GM12878 (cell line): Measurements from ENCODE around the gene TOP1. TPM values are rescaled to one million over a fixed set of nuclear protein-coding genes. Genes with fewer than 3 reads are reported as not detected.

Experiments
- ATAC-seq: fragments of 200-7000 bp; cut with Tn5 transposase; 3 replicates; pipeline ENCODE4 v1.9.1; 2020; ENCODE audit warnings: mild to moderate bottlenecking, moderate library complexity
- BruUV-seq: library from RNA; stranded (reverse); fragments of 400-500 nt; replicated peaks from 2 replicates; lab custom pipeline; 2021; lab: Mats Ljungman, UMichigan
- CTCF ChIA-PET: fragments of 300-600 bp; sonication (Branson Sonifier 250); formaldehyde crosslinking; extraction: SDS; loops from one replicate; lab custom pipeline; 2021; ENCODE audit warnings: inconsistent platforms; lab: Yijun Ruan, JAX
- POLR2A ChIA-PET: fragments of 350-600 bp; formaldehyde crosslinking; extraction: SDS; loops from one replicate; lab custom pipeline; 2021; ENCODE audit warnings: inconsistent platforms; lab: Charles Lee
- RAD21 ChIA-PET: fragments of 300-600 bp; sonication (Branson Sonifier 250); formaldehyde crosslinking; loops from one replicate; lab custom pipeline; 2023; ENCODE audit warnings: antibody characterized with exemption; ENCODE audit not compliant: unreplicated experiment; lab: Charles Lee
- SMC1A ChIA-PET: fragments of 300-600 bp; sonication (Branson Sonifier 250); formaldehyde crosslinking; loops from one replicate; lab custom pipeline; 2023; ENCODE audit not compliant: unreplicated experiment, uncharacterized antibody; lab: Charles Lee
- DNase-seq: peaks from one replicate; pipeline ENCODE4 v3.0.0-alpha.2; 2011; ENCODE audit warnings: low read depth, low spot score
- FAIRE-seq: peaks from 3 replicates; lab custom pipeline; 2011; peaks lifted over from hg19 to GRCh38; lab: Jason Lieb, UNC
- H2AFZ ChIP-seq: 2 replicates; pipeline ENCODE4 v1.6.0; 2011; ENCODE audit warnings: low read depth, low read length, control low read depth; ENCODE audit not compliant: control insufficient read depth
- H3K27ac ChIP-seq: 2 replicates; pipeline ENCODE4 v1.5.1; 2011; ENCODE audit warnings: control low read depth; ENCODE audit not compliant: control insufficient read depth, insufficient read depth
- H3K27me3 ChIP-seq, 2 experiments: replicated peaks in 1 of 2; 2 replicates each; pipeline versions ENCODE4 v1.6.0 to v1.6.1; 2011; ENCODE audit warnings: low read length in 1 of 2; ENCODE audit not compliant: control insufficient read depth in 2 of 2, insufficient read depth in 2 of 2
- H3K36me3 ChIP-seq, 2 experiments: 2 replicates each; pipeline ENCODE4 v1.5.1; 2011; ENCODE audit warnings: low read length in 1 of 2; ENCODE audit not compliant: control insufficient read depth in 2 of 2, insufficient read depth in 2 of 2
- H3K4me1 ChIP-seq: 2 replicates; pipeline ENCODE4 v1.6.1; 2011; ENCODE audit warnings: mild to moderate bottlenecking, low read length, moderate library complexity, mixed read lengths; ENCODE audit not compliant: control insufficient read depth, insufficient read depth
- H3K4me2 ChIP-seq: 2 replicates; pipeline ENCODE4 v1.6.0; 2011; ENCODE audit warnings: control low read depth; ENCODE audit not compliant: control insufficient read depth, insufficient read depth
- H3K4me3 ChIP-seq: fragments of 200-600 bp; sonication (generic); 2 replicates; pipeline ENCODE4 v1.5.1; 2016
- H3K79me2 ChIP-seq: 2 replicates; pipeline ENCODE4 v1.6.0; 2011; ENCODE audit warnings: low read length; ENCODE audit not compliant: control insufficient read depth, insufficient read depth
- H3K9ac ChIP-seq: 2 replicates; pipeline ENCODE4 v1.8.0; 2011; ENCODE audit warnings: low read length, control low read depth, mixed read lengths; ENCODE audit not compliant: control insufficient read depth, insufficient read depth
- H3K9me3 ChIP-seq: replicated peaks from 3 replicates; pipeline ENCODE4 v1.5.1; 2011; ENCODE audit warnings: mild to moderate bottlenecking, low read length; ENCODE audit not compliant: control insufficient read depth, insufficient read depth
- H4K20me1 ChIP-seq: 2 replicates; pipeline ENCODE4 v1.6.0; 2011; ENCODE audit not compliant: control insufficient read depth, insufficient read depth
- CBFB ChIP-seq: IDR thresholded peaks from 2 replicates; pipeline ENCODE4 v1.6.1; 2016; ENCODE audit warnings: antibody characterized with exemption, low read depth
- EZH2 ChIP-seq: IDR thresholded peaks from 2 replicates; pipeline ENCODE4 v1.6.1; 2012; ENCODE audit warnings: low read depth, mild to moderate bottlenecking, control low read depth, inconsistent platforms, low read length, borderline replicate concordance; ENCODE audit not compliant: control insufficient read depth
- JUND ChIP-seq: IDR thresholded peaks from 2 replicates; pipeline ENCODE4 v1.6.1; 2012; ENCODE audit warnings: low read depth, mild to moderate bottlenecking, low read length, improper control_type of control experiment, moderate library complexity
- MTA2 ChIP-seq: fragments of 450-650 bp; IDR thresholded peaks from 2 replicates; pipeline ENCODE4 v1.6.1; 2016; ENCODE audit warnings: low read depth, mild to moderate bottlenecking, moderate library complexity
- MXI1 ChIP-seq: fragments of 150-350 bp; IDR thresholded peaks from 2 replicates; pipeline ENCODE4 v1.6.1; 2011; ENCODE audit warnings: low read depth, mild to moderate bottlenecking, inconsistent platforms, low read length, improper control_type of control experiment
- NFXL1 ChIP-seq: fragments of 450-650 bp; IDR thresholded peaks from 2 replicates; pipeline ENCODE4 v1.6.1; 2017; ENCODE audit warnings: antibody characterized with exemption, mild to moderate bottlenecking, borderline replicate concordance
- NKRF ChIP-seq: fragments of 450-650 bp; conservative IDR thresholded peaks from 2 replicates; pipeline ENCODE4 v1.6.1; 2017; ENCODE audit warnings: mild to moderate bottlenecking, moderate library complexity
- POLR2AphosphoS2 ChIP-seq: IDR thresholded peaks from 2 replicates; pipeline ENCODE4 v1.6.1; 2011; ENCODE audit warnings: low read depth, mild to moderate bottlenecking, low read length, improper control_type of control experiment, moderate library complexity
- STAT1 ChIP-seq: fragments of 450-650 bp; conservative IDR thresholded peaks from 2 replicates; pipeline ENCODE4 v1.6.1; 2014; ENCODE audit warnings: antibody characterized with exemption, mild to moderate bottlenecking
- TCF3 ChIP-seq: IDR thresholded peaks from 2 replicates; pipeline ENCODE4 v1.6.1; 2012; ENCODE audit warnings: low read depth, mild to moderate bottlenecking, low read length, borderline replicate concordance; ENCODE audit not compliant: insufficient read depth
- ZNF622 ChIP-seq: fragments of 450-650 bp; IDR thresholded peaks from 2 replicates; pipeline ENCODE4 v1.6.1; 2017; ENCODE audit warnings: mild to moderate bottlenecking, inconsistent platforms
- ZZZ3 ChIP-seq: IDR thresholded peaks from 2 replicates; pipeline ENCODE4 v1.6.1; 2011; ENCODE audit warnings: low read depth; ENCODE audit not compliant: control insufficient read depth, insufficient read length
- WGBS: methylation state at CpG from one replicate; pipeline ENCODE4 v1.1.6; 2016; ENCODE audit warnings: low lambda C conversion rate; ENCODE audit not compliant: insufficient replicate concordance, insufficient coverage; ENCODE audit errors: missing lambda C conversion rate; 5-methylcytosine and 5-hydroxymethylcytosine counted together
- in situ Hi-C: fragments of 300-500 bp; cut with MboI; formaldehyde crosslinking; loops from 9 replicates; pipeline ENCODE4 v1.14.3; 2018; ENCODE audit warnings: mixed read lengths
- intact Hi-C: fragments of 100-400 bp; cut with micrococcal nuclease; formaldehyde crosslinking; loops from one replicate; pipeline ENCODE4 v1.14.2; 2022; ENCODE audit not compliant: unreplicated experiment
- polyA plus RNA-seq, 11 experiments: library from polyadenylated mRNA; depleted of rRNA in 4 of 11; unstranded in 6 of 11; stranded (reverse) in 5 of 11; fragments of >200 nt; fragmentation: Nextera tagmentation in 4 of 11; fragmentation: Illumina TruSeq in 1 of 11; extraction: Ambion mirVana in 4 of 11; extraction: Trizol in 1 of 11; gene quantifications; 1 replicate in 1 of 11; 2 replicates in 10 of 11; pipeline versions ENCODE4 v1.2.1 to v1.2.3, GENCODE V29; 2011 to 2016; ENCODE audit warnings: inconsistent platforms in 2 of 11, missing spikeins in 2 of 11, low read depth in 1 of 11
- total RNA-seq, 4 experiments: library from RNA; depleted of rRNA in 3 of 4; stranded (reverse); fragments of >200 nt in 3 of 4; fragmentation: Illumina TruSeq in 1 of 4; extraction: Trizol in 1 of 4; gene quantifications; 2 replicates each; pipeline versions ENCODE4 v1.2.1 to v1.2.3, GENCODE V29; 2013 to 2021
- TF ChIP-seq, protein P1 (sequence below): fragments of 450-650 bp; formaldehyde crosslinking; IDR thresholded peaks from 2 replicates; pipeline ENCODE4 v1.5.0; 2022; ENCODE audit warnings: mild to moderate bottlenecking, missing genetic modification characterization
- TF ChIP-seq, protein P2 (sequence below): fragments of 450-650 bp; IDR thresholded peaks from 2 replicates; pipeline ENCODE4 v1.6.1; 2017; ENCODE audit warnings: mild to moderate bottlenecking, moderate library complexity

TOP1 gene
- total and polyA plus RNA-seq, 10 of the 15 experiments (the other 5 are each of a cell fraction or from before 2014, with no cell fraction given), result 21.5 to 128 (median 47.3) TPM

- Histone ChIP-seq H3K27me3 (no peaks in the 10 kb centered on the region), H3K4me2 (no peak overlapping the region), H4K20me1 (no peaks in the 10 kb centered on the region), H3K4me1 (peaks cover 20% of the 10 kb centered on the region), H3K4me3 (no peak overlapping the region), H2AFZ (no peak overlapping the region), H3K79me2 (no peaks in the 10 kb centered on the region), H3K9ac (no peak overlapping the region), H3K9me3 (no peaks in the 10 kb centered on the region), H3K36me3 (no peaks in the 10 kb centered on the region), H3K27ac (no peak overlapping the region)
- TF ChIP-seq MTA2, result no peak
- no peak for TF ChIP-seq EZH2
- TF ChIP-seq NKRF, result no peak
- no peak for TF ChIP-seq ZZZ3
- TF ChIP-seq MXI1, result no peak
- TF ChIP-seq POLR2AphosphoS2, result no peak
- TF ChIP-seq JUND, result no peak
- TF ChIP-seq, protein P1, sequence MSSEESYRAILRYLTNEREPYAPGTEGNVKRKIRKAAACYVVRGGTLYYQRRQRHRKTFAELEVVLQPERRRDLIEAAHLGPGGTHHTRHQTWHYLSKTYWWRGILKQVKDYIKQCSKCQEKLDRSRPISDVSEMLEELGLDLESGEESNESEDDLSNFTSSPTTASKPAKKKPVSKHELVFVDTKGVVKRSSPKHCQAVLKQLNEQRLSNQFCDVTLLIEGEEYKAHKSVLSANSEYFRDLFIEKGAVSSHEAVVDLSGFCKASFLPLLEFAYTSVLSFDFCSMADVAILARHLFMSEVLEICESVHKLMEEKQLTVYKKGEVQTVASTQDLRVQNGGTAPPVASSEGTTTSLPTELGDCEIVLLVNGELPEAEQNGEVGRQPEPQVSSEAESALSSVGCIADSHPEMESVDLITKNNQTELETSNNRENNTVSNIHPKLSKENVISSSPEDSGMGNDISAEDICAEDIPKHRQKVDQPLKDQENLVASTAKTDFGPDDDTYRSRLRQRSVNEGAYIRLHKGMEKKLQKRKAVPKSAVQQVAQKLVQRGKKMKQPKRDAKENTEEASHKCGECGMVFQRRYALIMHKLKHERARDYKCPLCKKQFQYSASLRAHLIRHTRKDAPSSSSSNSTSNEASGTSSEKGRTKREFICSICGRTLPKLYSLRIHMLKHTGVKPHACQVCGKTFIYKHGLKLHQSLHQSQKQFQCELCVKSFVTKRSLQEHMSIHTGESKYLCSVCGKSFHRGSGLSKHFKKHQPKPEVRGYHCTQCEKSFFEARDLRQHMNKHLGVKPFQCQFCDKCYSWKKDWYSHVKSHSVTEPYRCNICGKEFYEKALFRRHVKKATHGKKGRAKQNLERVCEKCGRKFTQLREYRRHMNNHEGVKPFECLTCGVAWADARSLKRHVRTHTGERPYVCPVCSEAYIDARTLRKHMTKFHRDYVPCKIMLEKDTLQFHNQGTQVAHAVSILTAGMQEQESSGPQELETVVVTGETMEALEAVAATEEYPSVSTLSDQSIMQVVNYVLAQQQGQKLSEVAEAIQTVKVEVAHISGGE (CRISPR knock-in tag), result no peak
- no peak for TF ChIP-seq STAT1
- TF ChIP-seq, protein P2, sequence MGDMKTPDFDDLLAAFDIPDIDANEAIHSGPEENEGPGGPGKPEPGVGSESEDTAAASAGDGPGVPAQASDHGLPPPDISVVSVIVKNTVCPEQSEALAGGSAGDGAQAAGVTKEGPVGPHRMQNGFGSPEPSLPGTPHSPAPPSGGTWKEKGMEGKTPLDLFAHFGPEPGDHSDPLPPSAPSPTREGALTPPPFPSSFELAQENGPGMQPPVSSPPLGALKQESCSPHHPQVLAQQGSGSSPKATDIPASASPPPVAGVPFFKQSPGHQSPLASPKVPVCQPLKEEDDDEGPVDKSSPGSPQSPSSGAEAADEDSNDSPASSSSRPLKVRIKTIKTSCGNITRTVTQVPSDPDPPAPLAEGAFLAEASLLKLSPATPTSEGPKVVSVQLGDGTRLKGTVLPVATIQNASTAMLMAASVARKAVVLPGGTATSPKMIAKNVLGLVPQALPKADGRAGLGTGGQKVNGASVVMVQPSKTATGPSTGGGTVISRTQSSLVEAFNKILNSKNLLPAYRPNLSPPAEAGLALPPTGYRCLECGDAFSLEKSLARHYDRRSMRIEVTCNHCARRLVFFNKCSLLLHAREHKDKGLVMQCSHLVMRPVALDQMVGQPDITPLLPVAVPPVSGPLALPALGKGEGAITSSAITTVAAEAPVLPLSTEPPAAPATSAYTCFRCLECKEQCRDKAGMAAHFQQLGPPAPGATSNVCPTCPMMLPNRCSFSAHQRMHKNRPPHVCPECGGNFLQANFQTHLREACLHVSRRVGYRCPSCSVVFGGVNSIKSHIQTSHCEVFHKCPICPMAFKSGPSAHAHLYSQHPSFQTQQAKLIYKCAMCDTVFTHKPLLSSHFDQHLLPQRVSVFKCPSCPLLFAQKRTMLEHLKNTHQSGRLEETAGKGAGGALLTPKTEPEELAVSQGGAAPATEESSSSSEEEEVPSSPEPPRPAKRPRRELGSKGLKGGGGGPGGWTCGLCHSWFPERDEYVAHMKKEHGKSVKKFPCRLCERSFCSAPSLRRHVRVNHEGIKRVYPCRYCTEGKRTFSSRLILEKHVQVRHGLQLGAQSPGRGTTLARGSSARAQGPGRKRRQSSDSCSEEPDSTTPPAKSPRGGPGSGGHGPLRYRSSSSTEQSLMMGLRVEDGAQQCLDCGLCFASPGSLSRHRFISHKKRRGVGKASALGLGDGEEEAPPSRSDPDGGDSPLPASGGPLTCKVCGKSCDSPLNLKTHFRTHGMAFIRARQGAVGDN, result no peak
- TF ChIP-seq CBFB, result no peak
- TF ChIP-seq TCF3, result no peak
- no peak for TF ChIP-seq ZNF622
- TF ChIP-seq NFXL1, result no peak
- ChIA-PET RAD21 (no interaction called here), SMC1A (interaction anchor here (3.9 kb wide), 1 partner anchor 9 kb away, joined by 25 read pairs; no protein-coding TSS in a partner anchor), CTCF (interaction anchor here (1.2 to 1.5 kb wide), 2 partner anchors 10 to 12 kb away, joined by 3 read pairs; no protein-coding TSS in a partner anchor), POLR2A (no interaction called here)
- in situ Hi-C loops (no loop called here), intact Hi-C loops (no loop called here)
- WGBS, result 44% methylated on average over 2 of the region's 2 CpGs
- ATAC-seq (no peak), DNase-seq (no peak), FAIRE-seq (no peak)
- no TSS peak for BruUV-seq
These were observed 28.0 kb upstream of the TOP1 start for GRCh38 chr20:41000628-41001027.
